Measurements from ENCODE around the gene LHFPL6. TPM values are rescaled to one million over a fixed set of nuclear protein-coding genes. Genes with fewer than 3 reads are reported as not detected.

The LHFPL6 gene
- total and polyA plus RNA-seq, 2 experiments from 2014 or later = 7.8 to 9.5 TPM

GRCh38 chr13:39599842-39600241 is 3.2 kb downstream of the LHFPL6 start (continued):
- TF ChIP-seq ZNF462 (CRISPR knock-in tag; IDR thresholded peaks at IDR 0.05) (no peak), NANOG (IDR thresholded peaks at IDR 0.05; ENCODE audit: borderline replicate concordance) (no peak), CTCF (conservative IDR thresholded peaks at IDR 0.05; ENCODE audit: low read depth in 2 of 2) (no peak)

GRCh38 chr13:39599012-39599411 is 4.0 kb downstream of the LHFPL6 start:
- H3K4me3 Mint-ChIP-seq = no peak overlapping the region
- H2AFZ ChIP-seq = no peak overlapping the region
- H3K4me2 ChIP-seq = no peak overlapping the region
- H3K36me3 ChIP-seq (ENCODE audit: insufficient read depth) = no peaks in the 10 kb centered on the region
- H3F3A ChIP-seq (replicated peaks; ENCODE audit: low read depth) = no peaks in the 10 kb centered on the region
- DNase-seq (ENCODE audit: low spot score) (no peak), ATAC-seq (no peak)
- H3K4me1 Mint-ChIP-seq = peaks cover 17% of the 10 kb centered on the region
- peaks cover 10% of the 10 kb centered on the region for H3K4me1 ChIP-seq (ENCODE audit: insufficient read depth)
- no peak overlapping the region for H3K27ac ChIP-seq (ENCODE audit: low read depth)
- no peaks in the 10 kb centered on the region; the same call in 1 of the 2 replicates for H3K79me2 ChIP-seq (replicated peaks; ENCODE audit: insufficient read depth)
- H3K27ac Mint-ChIP-seq = no peak overlapping the region
- H3K9me3 Mint-ChIP-seq = peaks cover 3% of the 10 kb centered on the region
- no peaks in the 10 kb centered on the region for H3K9me2 ChIP-seq (ENCODE audit: insufficient read depth)
- H3K4me3 ChIP-seq = no peak overlapping the region
- H3K27me3 ChIP-seq (ENCODE audit: insufficient read depth) = peaks cover 25% of the 10 kb centered on the region
- H4K20me1 ChIP-seq (replicated peaks; ENCODE audit: insufficient read depth) = no peaks in the 10 kb centered on the region
- H3K36me3 Mint-ChIP-seq (ENCODE audit: low read depth) = peaks cover 3% of the 10 kb centered on the region; the same call in 2 of the 3 replicates
- H3K27me3 Mint-ChIP-seq (ENCODE audit: insufficient read depth, low read depth, poor library complexity) = peaks cover 27% of the 10 kb centered on the region
- no peak for TF ChIP-seq POLR2AphosphoS5 (IDR thresholded peaks at IDR 0.05; ENCODE audit: low read depth)
- TF ChIP-seq JUNB (IDR thresholded peaks at IDR 0.05; ENCODE audit: unreplicated experiment) = no peak
- TF ChIP-seq REST (IDR thresholded peaks at IDR 0.05; ENCODE audit: unreplicated experiment) = no peak
- TF ChIP-seq NANOG (IDR thresholded peaks at IDR 0.05; ENCODE audit: borderline replicate concordance) = no peak
- no peak for TF ChIP-seq EZH2 (IDR thresholded peaks at IDR 0.05; ENCODE audit: low read depth, unreplicated experiment)
- no peak for TF ChIP-seq CTCF (conservative IDR thresholded peaks at IDR 0.05; ENCODE audit: low read depth in 2 of 2)
- no peak for TF ChIP-seq ZNF114 (CRISPR knock-in tag; IDR thresholded peaks at IDR 0.05)
- no peak for TF ChIP-seq ZNF331 (CRISPR knock-in tag; IDR thresholded peaks at IDR 0.05; ENCODE audit: low read depth)
- TF ChIP-seq STAT1 (IDR thresholded peaks at IDR 0.05; ENCODE audit: unreplicated experiment) = no peak
- TF ChIP-seq CREB1 (CRISPR knock-in tag; IDR thresholded peaks at IDR 0.05; ENCODE audit: low read depth) = no peak
- no peak for TF ChIP-seq EZH2phosphoT487 (IDR thresholded peaks at IDR 0.05; ENCODE audit: unreplicated experiment)

Measured in GM23338 (cell line).